Measurements from ENCODE around the gene PLEKHD1. TPM values are rescaled to one million over a fixed set of nuclear protein-coding genes. Genes with fewer than 3 reads are reported as not detected.
A peak's percentile ranks its signal among the peaks of the same experiment; 100 is the strongest.

The PLEKHD1 gene
- total RNA-seq, 6 experiments from 2014 or later: 0.04 TPM; not detected in 5

- peak in 2 of 3 donors; percentile 34 to 58 for DNase-seq
- no peaks in the 10 kb centered on the region for H3K9me3 ChIP-seq
- no peaks in the 10 kb centered on the region for H3K27me3 ChIP-seq
- intact Hi-C loops (cut with DNase I): loop anchor here (5.0 to 10.0 kb wide), 2 partner anchors 195 to 218 kb away; partner anchors contain the start of gene GALNT16 (in 1 of the 2)
- H3K36me3 ChIP-seq: peaks cover 0 to 36% (median 7%) of the 10 kb centered on the region in 4 donors
- ATAC-seq: peak; percentile 92 to 95 (median 94)
- 21% methylated on average over 4 of the region's 4 CpGs for WGBS (ENCODE audit: insufficient coverage, low coverage, low lambda C conversion rate, missing lambda C conversion rate)
- no peaks in the 10 kb centered on the region for H3K4me1 ChIP-seq
- H3K4me3 ChIP-seq: no peak overlapping the region
- no peak overlapping the region for H3K27ac ChIP-seq
- peak; percentile 75 to 91 (median 84) for TF ChIP-seq CTCF (IDR thresholded peaks at IDR 0.05)
- TF ChIP-seq POLR2A (IDR thresholded peaks at IDR 0.05): no peak
Observed at GRCh38 chr14:69460093-69460701, 24.3 kb upstream of the PLEKHD1 start.

GRCh38 chr14:69464379-69464778, 20.1 kb upstream of the PLEKHD1 start:
- H3K9me3 ChIP-seq: no peaks in the 10 kb centered on the region
- no peak for DNase-seq
- no peak overlapping the region for H3K27ac ChIP-seq
- intact Hi-C loops (cut with DNase I): loop anchor here (5.0 to 10.0 kb wide), 2 partner anchors 200 to 222 kb away; partner anchors contain the start of gene GALNT16 (in 1 of the 2)
- TF ChIP-seq POLR2A (IDR thresholded peaks at IDR 0.05): no peak
- TF ChIP-seq CTCF (IDR thresholded peaks at IDR 0.05): no peak
- H3K4me1 ChIP-seq: no peaks in the 10 kb centered on the region
- no peaks in the 10 kb centered on the region for H3K27me3 ChIP-seq
- no peak for ATAC-seq
- H3K36me3 ChIP-seq: no peaks in the 10 kb centered on the region
- H3K4me3 ChIP-seq: no peak overlapping the region

- no peak overlapping the region for H3K27ac ChIP-seq
- no peak overlapping the region for H3K4me3 ChIP-seq
- H3K36me3 ChIP-seq: no peaks in the 10 kb centered on the region
- H3K4me1 ChIP-seq: no peaks in the 10 kb centered on the region
- TF ChIP-seq POLR2A (IDR thresholded peaks at IDR 0.05) (no peak), CTCF (IDR thresholded peaks at IDR 0.05) (no peak)
- DNase-seq (no peak), ATAC-seq (peak in 2 of 4 donors; percentile 49 to 60)
- intact Hi-C loops (cut with DNase I): loop anchor here (5.0 to 10.0 kb wide), 2 partner anchors 200 to 223 kb away; partner anchors contain the start of gene GALNT16 (in 1 of the 2)
- H3K27me3 ChIP-seq: no peaks in the 10 kb centered on the region
- no peaks in the 10 kb centered on the region for H3K9me3 ChIP-seq
- 87% methylated on average over 5 of the region's 6 CpGs for WGBS (ENCODE audit: insufficient coverage, low coverage, low lambda C conversion rate, missing lambda C conversion rate)
Observed at GRCh38 chr14:69464829-69465228, 19.7 kb upstream of the PLEKHD1 start.

- Histone ChIP-seq H3K27ac (no peak overlapping the region), H3K4me3 (no peak overlapping the region), H3K27me3 (no peaks in the 10 kb centered on the region), H3K4me1 (no peaks in the 10 kb centered on the region), H3K9me3 (no peaks in the 10 kb centered on the region), H3K36me3 (no peaks in the 10 kb centered on the region)
- TF ChIP-seq POLR2A (IDR thresholded peaks at IDR 0.05) (no peak), CTCF (IDR thresholded peaks at IDR 0.05) (no peak)
- DNase-seq (no peak), ATAC-seq (no peak)
- WGBS (ENCODE audit: insufficient coverage, low coverage, low lambda C conversion rate, missing lambda C conversion rate): 41% methylated on average over 2 of the region's 2 CpGs
- intact Hi-C loops (cut with DNase I): loop anchor here in 1 of 2 donors (10.0 kb wide), 1 partner anchor 204 kb away; the partner anchor contains the start of gene GALNT16
Observed at GRCh38 chr14:69468949-69469348, 15.6 kb upstream of the PLEKHD1 start.

Data from right lobe of liver (tissue), 6 donors.